GM12801 (cell line): ENCODE data around the gene FNDC1.

Experiments used
- TF ChIP-seq, protein P1 (sequence below): IDR thresholded peaks from one replicate; pipeline ENCODE4 v1.5.1; 2011; ENCODE audit warnings: control low read depth; ENCODE audit not compliant: insufficient read length; ENCODE audit errors: extremely low read depth

The FNDC1 gene

DNA sequence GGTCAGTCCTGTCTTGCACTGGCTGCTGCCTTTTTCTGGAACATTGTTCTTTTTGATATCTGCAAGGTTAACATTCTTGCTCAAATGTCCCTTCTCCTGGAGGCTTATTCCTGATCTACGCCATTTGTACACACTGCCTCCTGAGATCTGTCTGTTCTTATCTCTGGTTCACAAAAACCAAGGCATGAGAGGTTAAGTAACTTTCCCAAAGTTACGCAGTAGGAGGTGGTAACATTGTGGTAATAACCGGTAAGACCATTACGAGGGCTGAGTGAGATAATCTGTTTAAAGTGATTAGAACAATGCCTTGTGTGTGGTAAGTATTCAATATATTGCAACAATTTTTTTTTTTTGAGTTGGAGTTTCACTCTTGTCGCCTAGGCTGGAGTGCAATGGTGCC lies 132.1 kb downstream of the FNDC1 start:
- TF ChIP-seq, protein P1, sequence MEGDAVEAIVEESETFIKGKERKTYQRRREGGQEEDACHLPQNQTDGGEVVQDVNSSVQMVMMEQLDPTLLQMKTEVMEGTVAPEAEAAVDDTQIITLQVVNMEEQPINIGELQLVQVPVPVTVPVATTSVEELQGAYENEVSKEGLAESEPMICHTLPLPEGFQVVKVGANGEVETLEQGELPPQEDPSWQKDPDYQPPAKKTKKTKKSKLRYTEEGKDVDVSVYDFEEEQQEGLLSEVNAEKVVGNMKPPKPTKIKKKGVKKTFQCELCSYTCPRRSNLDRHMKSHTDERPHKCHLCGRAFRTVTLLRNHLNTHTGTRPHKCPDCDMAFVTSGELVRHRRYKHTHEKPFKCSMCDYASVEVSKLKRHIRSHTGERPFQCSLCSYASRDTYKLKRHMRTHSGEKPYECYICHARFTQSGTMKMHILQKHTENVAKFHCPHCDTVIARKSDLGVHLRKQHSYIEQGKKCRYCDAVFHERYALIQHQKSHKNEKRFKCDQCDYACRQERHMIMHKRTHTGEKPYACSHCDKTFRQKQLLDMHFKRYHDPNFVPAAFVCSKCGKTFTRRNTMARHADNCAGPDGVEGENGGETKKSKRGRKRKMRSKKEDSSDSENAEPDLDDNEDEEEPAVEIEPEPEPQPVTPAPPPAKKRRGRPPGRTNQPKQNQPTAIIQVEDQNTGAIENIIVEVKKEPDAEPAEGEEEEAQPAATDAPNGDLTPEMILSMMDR: no peak

DNA sequence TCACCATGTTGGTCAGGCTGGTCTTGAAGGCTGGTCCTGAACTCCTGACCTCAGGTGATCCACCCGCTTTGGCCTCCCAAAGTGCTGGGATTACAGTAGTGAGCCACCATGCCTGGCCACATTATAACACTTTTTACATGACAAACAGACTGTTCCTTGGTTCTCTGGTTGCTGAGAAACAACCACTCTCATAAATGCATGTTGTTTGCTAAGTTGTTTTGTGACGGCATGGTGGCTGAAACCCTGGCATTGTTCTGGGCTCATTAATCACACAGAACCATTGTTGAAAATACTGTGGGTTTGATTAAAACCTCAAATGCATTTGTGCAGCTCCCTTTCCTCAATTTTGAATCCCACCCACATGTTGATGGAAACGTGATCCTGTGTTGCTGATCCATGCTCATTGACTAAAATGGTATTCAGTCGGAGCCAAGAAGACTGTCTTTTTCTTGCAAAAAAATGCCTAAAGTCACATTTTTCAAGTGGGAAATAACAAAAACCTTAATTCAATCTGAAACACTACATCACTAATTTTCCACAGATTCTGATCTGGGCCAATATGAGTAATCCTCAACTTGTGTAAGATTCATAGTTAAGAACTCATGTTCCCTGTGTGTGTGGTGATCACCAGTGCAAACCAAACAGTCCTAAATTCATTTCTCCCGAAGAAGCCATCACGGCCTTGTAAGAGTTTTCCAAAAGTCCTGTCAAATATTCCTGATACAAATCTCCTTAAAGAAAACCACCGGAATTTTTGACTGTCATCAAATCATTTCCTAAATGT lies 132.8 kb downstream of the FNDC1 start:
- TF ChIP-seq, protein P1: no peak

DNA sequence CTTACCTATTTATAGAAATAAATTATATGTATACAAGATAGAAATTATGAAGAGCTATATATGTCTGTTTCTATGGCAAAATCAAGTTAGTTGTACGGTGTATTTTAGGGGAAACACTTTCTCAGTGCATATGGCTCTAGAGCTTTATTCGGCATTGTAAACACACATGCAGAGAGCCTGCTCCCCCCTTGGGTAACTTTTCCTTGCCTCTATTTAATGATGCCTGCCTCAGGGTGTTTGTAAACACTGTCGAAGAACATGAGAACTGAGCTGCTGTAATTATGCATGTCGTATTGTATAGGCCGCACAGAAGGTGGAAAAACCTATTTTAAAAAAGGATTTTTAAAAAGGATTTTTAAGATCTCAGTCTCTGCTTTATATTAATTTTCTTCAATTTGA lies 133.4 kb downstream of the FNDC1 start:
- TF ChIP-seq, protein P1: no peak

DNA sequence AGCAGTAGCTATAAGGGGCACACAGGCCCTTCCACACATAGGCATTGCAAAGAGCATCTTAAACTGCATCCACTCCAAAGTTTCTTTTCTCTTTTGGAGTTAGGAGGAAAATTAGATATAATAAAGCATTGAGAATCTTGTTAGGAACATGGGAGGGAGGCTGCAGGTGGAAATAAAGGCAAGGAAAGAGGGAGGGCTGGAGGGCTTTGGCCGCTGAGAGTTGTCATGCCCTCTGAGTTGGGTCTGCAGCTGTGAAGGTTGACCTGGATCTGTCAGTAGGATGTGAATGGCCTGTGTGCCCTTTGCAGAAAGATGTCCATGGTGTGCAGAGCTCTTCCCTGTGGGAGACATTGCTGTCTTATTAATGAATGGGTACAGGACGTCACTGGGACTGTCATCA lies 134.0 kb downstream of the FNDC1 start:
- TF ChIP-seq, protein P1: no peak

DNA sequence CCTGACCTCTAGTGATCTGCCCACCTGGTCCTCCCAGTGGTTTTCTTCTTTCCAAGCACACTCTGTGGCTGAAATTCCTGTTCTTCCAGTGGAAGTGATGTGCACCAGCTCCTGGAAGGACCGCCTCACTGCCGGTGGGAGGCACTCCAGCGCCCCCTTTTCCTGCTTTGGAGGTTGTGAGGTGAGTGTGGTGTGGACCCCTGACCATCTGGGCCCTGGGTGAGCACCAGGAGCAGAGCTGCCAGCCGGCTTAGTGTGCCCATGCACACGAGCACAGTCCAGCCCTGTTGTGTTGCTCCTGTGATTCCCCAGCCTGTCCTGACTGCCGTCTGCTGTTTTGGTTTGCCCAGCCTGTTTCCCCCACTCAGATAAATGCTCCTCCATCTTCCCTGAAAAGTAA lies 134.6 kb downstream of the FNDC1 start:
- TF ChIP-seq, protein P1: no peak

DNA sequence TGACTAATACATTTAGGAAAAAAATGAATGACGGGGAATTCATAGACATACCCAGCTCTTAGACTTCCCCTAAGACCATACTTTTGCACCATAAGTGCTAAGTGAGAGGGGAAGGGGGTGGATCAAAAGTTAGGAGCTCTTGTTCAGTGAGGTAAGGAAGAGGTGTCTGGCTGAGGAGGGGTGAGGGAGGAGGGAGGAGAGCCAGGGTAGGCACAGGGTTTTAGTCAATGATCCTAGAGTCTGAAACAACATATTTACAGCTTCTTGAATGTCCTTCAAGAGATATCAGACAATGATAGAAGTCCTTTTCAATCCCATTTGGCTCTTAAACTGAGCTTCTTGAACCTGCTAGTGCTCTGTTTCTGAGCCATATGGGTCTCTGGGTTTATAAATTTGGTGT lies 135.4 kb downstream of the FNDC1 start:
- TF ChIP-seq, protein P1: no peak

DNA sequence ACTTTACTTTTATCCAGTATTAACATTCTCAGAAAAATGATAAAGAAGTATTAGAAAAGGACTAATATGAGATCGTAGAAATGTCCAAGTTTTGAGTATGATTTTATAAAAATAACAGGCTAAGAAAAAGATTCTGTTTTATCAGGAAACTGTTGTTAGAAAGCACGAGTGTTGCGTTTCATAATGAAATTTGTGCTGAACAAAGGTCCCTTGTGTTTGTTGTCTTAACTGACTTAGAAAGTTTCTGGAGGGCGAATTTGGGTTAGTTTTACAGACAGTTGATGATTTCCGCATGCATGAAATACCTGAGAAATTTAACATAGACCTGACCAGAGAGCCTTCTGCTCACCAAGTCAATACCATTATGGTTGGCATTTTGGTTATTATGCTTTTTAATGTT lies 136.0 kb downstream of the FNDC1 start:
- TF ChIP-seq, protein P1: no peak
